Mammary epithelial cell (primary cell): ENCODE results near the gene TNN.

Experiments
- EZH2 ChIP-seq: IDR thresholded peaks from 2 replicates; pipeline ENCODE4 v1.6.1; 2012; ENCODE audit warnings: low read length, inconsistent platforms, borderline replicate concordance
- TF ChIP-seq, protein P1 (sequence below), 2 donors: IDR thresholded peaks in 1 of 2; conservative IDR thresholded peaks in 1 of 2; 2 replicates each; pipeline ENCODE4 v1.5.1; 2011 to 2012; ENCODE audit warnings: inconsistent platforms in 2 of 2, low read length in 2 of 2, mild to moderate bottlenecking in 2 of 2, control low read depth in 1 of 2, low read depth in 1 of 2; ENCODE audit not compliant: insufficient read depth in 1 of 2; ENCODE audit errors: extremely low read depth in 1 of 2

GRCh38 chr1:175162955-175163354 lies 95.3 kb downstream of the TNN start:
- TF ChIP-seq, protein P1, sequence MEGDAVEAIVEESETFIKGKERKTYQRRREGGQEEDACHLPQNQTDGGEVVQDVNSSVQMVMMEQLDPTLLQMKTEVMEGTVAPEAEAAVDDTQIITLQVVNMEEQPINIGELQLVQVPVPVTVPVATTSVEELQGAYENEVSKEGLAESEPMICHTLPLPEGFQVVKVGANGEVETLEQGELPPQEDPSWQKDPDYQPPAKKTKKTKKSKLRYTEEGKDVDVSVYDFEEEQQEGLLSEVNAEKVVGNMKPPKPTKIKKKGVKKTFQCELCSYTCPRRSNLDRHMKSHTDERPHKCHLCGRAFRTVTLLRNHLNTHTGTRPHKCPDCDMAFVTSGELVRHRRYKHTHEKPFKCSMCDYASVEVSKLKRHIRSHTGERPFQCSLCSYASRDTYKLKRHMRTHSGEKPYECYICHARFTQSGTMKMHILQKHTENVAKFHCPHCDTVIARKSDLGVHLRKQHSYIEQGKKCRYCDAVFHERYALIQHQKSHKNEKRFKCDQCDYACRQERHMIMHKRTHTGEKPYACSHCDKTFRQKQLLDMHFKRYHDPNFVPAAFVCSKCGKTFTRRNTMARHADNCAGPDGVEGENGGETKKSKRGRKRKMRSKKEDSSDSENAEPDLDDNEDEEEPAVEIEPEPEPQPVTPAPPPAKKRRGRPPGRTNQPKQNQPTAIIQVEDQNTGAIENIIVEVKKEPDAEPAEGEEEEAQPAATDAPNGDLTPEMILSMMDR (conservative IDR thresholded peaks at IDR 0.05 in 1 of 2, IDR thresholded peaks at IDR 0.05 in 1 of 2; ENCODE audit: extremely low read depth in 1 of 2, insufficient read depth in 1 of 2, low read depth in 1 of 2, low read length in 2 of 2) = no peak
- TF ChIP-seq EZH2 = no peak
